Memory B cell (primary cell): Measurements from ENCODE around the gene RSPH9.

Source experiments
- ATAC-seq: fragments of 150-1000 bp; cut with Tn5 transposase; 2 replicates; pipeline ENCODE4 v1.10.0; 2021; ENCODE audit warnings: low read depth, mild to moderate bottlenecking, moderate library complexity
- DNase-seq, 2 donors: peaks; one replicate each; pipeline ENCODE4 v3.0.0; 2022; ENCODE audit warnings: low spot score in 2 of 2
- H3K27ac Mint-ChIP-seq: one replicate; pipeline ENCODE4 v1.8.0; 2022; ENCODE audit warnings: mild to moderate bottlenecking, moderate library complexity, mixed read lengths
- H3K27me3 Mint-ChIP-seq: one replicate; pipeline ENCODE4 v1.8.0; 2022; ENCODE audit warnings: mixed read lengths
- H3K36me3 Mint-ChIP-seq: one replicate; pipeline ENCODE4 v1.8.0; 2022; ENCODE audit warnings: mild to moderate bottlenecking, mixed read lengths
- H3K4me1 Mint-ChIP-seq: one replicate; pipeline ENCODE4 v1.8.0; 2022; ENCODE audit warnings: mixed read lengths
- H3K4me3 Mint-ChIP-seq: one replicate; pipeline ENCODE4 v1.8.0; 2022; ENCODE audit warnings: mild to moderate bottlenecking, moderate library complexity, mixed read lengths
- H3K9me3 Mint-ChIP-seq: one replicate; pipeline ENCODE4 v1.8.0; 2022; ENCODE audit warnings: mixed read lengths

Gene RSPH9

GRCh38 chr6:43679057-43679456 lies 34.2 kb downstream of the RSPH9 start:
- no peak overlapping the region for H3K27ac Mint-ChIP-seq
- no peaks in the 10 kb centered on the region for H3K9me3 Mint-ChIP-seq
- H3K36me3 Mint-ChIP-seq, result peaks cover 20% of the 10 kb centered on the region
- peaks cover 16% of the 10 kb centered on the region for H3K4me1 Mint-ChIP-seq
- H3K4me3 Mint-ChIP-seq, result no peak overlapping the region
- H3K27me3 Mint-ChIP-seq, result no peaks in the 10 kb centered on the region
- ATAC-seq (no peak), DNase-seq (no peak)

DNA sequence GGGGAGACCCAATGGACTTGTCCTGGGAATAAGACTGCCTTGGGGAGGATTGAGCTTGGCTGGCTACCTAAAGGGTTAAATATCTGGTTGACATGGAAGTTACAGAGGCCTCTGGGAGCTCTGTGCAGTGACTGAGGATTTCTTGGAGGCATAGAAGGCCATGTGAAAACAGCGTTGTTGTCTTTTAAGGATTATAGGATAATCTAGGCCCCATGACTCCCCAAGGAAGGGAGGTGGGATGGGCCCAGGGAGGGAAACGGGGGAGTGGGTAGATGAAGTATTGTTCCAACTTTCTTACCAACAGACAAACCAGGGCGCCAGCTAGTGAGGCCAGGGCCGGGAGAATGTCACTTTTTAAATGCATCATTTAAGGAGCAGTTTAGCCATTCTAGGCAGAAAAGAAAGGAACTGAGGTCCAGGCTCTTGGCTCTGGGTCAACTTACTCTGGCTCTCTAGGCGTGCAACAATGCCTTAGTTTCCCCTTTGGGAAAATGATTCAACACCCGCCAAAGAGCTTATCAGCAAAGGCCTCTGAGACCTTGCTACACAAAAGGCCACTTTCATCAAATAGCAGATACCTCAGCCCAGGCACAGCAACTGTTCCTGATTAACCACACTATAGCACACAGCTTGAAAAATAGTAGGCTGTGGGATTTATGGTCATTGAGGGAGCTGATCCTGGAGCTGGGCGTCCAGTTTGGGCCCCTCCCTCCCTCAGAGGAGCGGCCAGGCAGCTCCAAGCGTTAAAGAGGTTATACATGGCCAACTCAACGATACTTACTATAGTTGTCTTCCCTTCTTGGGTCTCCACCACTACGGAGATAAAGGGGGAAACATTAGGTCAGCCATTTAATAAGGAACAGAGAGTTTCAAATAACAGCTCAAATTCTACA lies 35.7 kb downstream of the RSPH9 start:
- Mint-ChIP-seq H3K4me1 (peaks cover 27% of the 10 kb centered on the region), H3K27me3 (no peaks in the 10 kb centered on the region), H3K9me3 (no peaks in the 10 kb centered on the region), H3K36me3 (peaks cover 17% of the 10 kb centered on the region), H3K27ac (no peak overlapping the region), H3K4me3 (no peak overlapping the region)
- ATAC-seq, result no peak
- no peak for DNase-seq

GRCh38 chr6:43681303-43681702 lies 36.5 kb downstream of the RSPH9 start:
- Mint-ChIP-seq H3K36me3 (peaks cover 17% of the 10 kb centered on the region), H3K9me3 (no peaks in the 10 kb centered on the region), H3K27ac (no peak overlapping the region), H3K4me3 (no peak overlapping the region), H3K4me1 (peaks cover 28% of the 10 kb centered on the region), H3K27me3 (no peaks in the 10 kb centered on the region)
- DNase-seq (no peak), ATAC-seq (no peak)

DNA sequence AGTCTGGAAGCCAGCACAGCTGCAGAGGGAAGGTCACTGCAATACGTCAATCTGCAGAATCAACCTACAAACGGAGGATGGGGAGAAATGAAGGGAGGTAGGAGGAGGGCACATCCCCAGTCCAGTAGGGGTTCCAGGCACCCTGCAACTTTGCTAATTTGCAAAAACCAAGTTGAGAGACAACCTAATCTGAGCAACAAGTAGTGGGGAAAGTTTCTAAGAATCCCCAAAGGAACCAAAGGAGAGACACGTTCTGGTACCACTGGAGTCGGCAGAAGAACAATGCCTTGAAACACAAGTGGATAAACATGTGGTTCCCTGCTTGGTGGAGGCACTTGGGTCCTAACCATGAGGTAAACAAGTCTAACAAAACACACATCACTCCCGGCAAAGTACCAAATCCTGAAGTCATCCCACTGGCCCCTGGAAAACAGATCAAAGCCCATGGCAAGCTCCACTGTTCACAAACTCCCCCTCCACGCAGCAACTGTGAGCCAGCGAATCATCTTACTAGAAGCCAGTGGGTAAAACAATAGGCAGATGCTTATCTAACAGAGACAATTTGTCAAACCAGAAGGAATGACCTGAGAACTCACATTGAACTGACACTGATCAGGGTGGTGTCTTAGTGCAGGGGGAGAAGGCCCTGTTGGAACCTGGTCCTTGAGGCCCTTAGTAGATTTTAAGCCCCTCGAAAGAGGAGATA lies 38.0 kb downstream of the RSPH9 start:
- DNase-seq, result no peak
- no peak for ATAC-seq
- H3K27ac Mint-ChIP-seq, result peak overlapping the region; percentile 70
- H3K36me3 Mint-ChIP-seq, result peaks cover 15% of the 10 kb centered on the region
- H3K9me3 Mint-ChIP-seq, result no peaks in the 10 kb centered on the region
- peaks cover 34% of the 10 kb centered on the region for H3K4me1 Mint-ChIP-seq
- no peak overlapping the region for H3K4me3 Mint-ChIP-seq
- no peaks in the 10 kb centered on the region for H3K27me3 Mint-ChIP-seq

DNA sequence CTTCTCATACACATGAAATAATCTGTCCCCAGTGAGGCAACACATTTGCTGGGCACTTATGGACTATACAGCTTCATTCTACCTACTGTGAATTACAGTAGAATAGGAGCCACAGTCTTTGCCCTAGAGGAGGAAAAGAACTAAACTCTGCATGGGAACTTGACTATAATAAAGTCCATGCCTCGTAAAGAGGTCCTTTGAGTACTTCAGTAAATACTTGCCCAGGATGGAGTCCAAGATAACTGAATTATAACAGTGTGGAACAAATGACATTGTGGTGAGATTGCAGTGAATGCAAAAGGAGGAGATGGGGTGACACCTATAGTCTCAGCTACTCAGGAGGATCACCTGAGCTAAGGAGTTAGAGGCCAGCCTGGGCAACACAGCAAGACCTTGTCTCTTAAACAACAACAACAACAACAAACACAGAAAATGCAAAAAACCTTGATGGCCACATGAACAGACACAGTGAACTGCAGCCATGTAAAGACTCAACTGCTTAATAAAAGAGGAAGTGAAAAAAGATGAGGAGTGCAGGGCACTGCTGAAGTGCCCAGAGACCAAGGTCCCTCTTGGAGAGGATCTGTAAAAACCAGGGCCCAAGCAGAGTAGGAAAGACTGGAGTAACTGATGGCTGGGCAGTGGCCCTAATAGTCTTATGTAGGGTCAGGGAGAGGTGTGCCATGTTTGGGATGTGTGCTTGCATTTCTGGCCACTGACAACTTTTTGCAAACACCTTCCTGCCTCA lies 39.0 kb downstream of the RSPH9 start:
- Mint-ChIP-seq H3K27me3 (no peaks in the 10 kb centered on the region), H3K4me1 (peaks cover 39% of the 10 kb centered on the region), H3K4me3 (peak overlapping the region; percentile 39), H3K36me3 (peaks cover 9% of the 10 kb centered on the region), H3K27ac (peak overlapping the region; percentile 58), H3K9me3 (no peaks in the 10 kb centered on the region)
- ATAC-seq, result peak; percentile 68
- no peak for DNase-seq

GRCh38 chr6:43687079-43687436 lies 42.2 kb downstream of the RSPH9 start:
- peak overlapping the region; percentile 90 for H3K4me3 Mint-ChIP-seq
- H3K4me1 Mint-ChIP-seq, result peaks cover 39% of the 10 kb centered on the region
- ATAC-seq (no peak), DNase-seq (no peak)
- peak overlapping the region; percentile 90 for H3K27ac Mint-ChIP-seq
- no peaks in the 10 kb centered on the region for H3K9me3 Mint-ChIP-seq
- no peaks in the 10 kb centered on the region for H3K27me3 Mint-ChIP-seq
- H3K36me3 Mint-ChIP-seq, result no peaks in the 10 kb centered on the region

DNA sequence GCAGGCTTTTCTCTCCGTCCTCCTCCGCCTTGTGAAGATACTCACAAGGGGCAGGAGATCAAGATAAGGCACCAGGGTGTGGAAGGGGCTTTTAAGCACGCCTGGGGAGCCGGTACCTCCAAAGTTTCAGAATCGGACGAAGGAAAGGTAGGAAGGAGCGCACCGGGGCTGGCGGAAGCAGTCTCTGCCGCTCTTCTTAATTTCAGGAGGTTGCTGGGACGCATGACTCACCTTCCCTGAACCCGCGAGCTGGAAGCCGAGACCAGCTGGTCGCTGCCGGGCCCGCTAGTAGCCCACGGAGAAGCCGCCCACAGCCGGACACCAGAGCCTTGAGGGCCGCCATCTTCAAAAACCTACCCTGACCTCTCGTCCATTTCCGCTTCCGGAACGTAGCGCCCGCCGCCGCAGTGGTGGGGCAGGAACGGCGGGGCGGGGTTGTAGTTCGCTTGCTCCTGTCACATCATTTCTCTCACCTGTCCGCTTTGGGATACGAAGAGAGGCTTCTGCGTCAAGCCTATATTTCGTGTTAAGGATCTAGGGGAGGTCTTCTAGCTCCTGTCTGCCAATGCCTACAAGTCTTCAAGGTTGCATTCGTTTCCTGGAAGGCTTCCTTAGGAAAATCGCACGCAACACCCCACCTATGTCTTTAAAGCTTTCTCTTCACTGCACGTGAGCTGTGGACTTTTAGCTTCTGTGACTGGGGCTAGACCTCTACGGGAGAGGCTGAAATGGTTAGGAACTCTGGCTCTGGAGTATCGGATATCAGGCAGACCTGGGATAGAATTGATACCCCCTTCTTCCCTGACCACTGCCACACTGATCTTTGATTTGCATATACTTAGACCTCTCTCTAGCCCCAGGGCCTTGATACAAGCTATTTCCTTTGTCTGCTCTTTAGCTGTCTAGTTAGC lies 42.9 kb downstream of the RSPH9 start, which contains the start of gene MRPS18A:
Gene MRPS18A, minus strand, starts transcription at position 355 of the 911 bp plus-strand sequence. Its CDS starts 12 bp downstream, at position 343.
- H3K4me1 Mint-ChIP-seq, result peaks cover 34% of the 10 kb centered on the region
- DNase-seq (peak; percentile 61 to 62), ATAC-seq (peak; percentile 92)
- peak within 1 kb of the TSS; percentile 90 for H3K27ac Mint-ChIP-seq
- no peaks in the 10 kb centered on the region for H3K9me3 Mint-ChIP-seq
- peak within 1 kb of the TSS; percentile 90 for H3K4me3 Mint-ChIP-seq
- no peaks in the 10 kb centered on the region for H3K36me3 Mint-ChIP-seq
- H3K27me3 Mint-ChIP-seq, result no peaks in the 10 kb centered on the region

- ATAC-seq (no peak), DNase-seq (no peak)
- no peaks in the 10 kb centered on the region for H3K9me3 Mint-ChIP-seq
- peaks cover under 1% of the 10 kb centered on the region for H3K27me3 Mint-ChIP-seq
- H3K4me1 Mint-ChIP-seq, result peaks cover 19% of the 10 kb centered on the region
- H3K36me3 Mint-ChIP-seq, result no peaks in the 10 kb centered on the region
- no peak overlapping the region for H3K4me3 Mint-ChIP-seq
- no peak overlapping the region for H3K27ac Mint-ChIP-seq
These were observed 44.6 kb downstream of the RSPH9 start for GRCh38 chr6:43689421-43689820.

- Mint-ChIP-seq H3K4me1 (peaks cover 2% of the 10 kb centered on the region), H3K27me3 (peaks cover 1% of the 10 kb centered on the region)
- ATAC-seq, result no peak
These were observed 50.6 kb downstream of the RSPH9 start for GRCh38 chr6:43695215-43695966.

GRCh38 chr6:43695967-43696291 lies 51.1 kb downstream of the RSPH9 start:
- H3K27ac Mint-ChIP-seq, result no peak overlapping the region
- no peaks in the 10 kb centered on the region for H3K9me3 Mint-ChIP-seq
- DNase-seq, result no peak
- H3K27me3 Mint-ChIP-seq, result peaks cover 1% of the 10 kb centered on the region
- H3K36me3 Mint-ChIP-seq, result no peaks in the 10 kb centered on the region
- peaks cover 2% of the 10 kb centered on the region for H3K4me1 Mint-ChIP-seq
- ATAC-seq, result no peak
- H3K4me3 Mint-ChIP-seq, result no peak overlapping the region

More at GRCh38 chr6:43695215-43695966, 50.6 kb downstream of the RSPH9 start:
- Mint-ChIP-seq H3K27ac (no peak overlapping the region), H3K4me3 (no peak overlapping the region), H3K36me3 (no peaks in the 10 kb centered on the region), H3K9me3 (no peaks in the 10 kb centered on the region)
- DNase-seq, result no peak

GRCh38 chr6:43697421-43697820 lies 52.6 kb downstream of the RSPH9 start:
- Mint-ChIP-seq H3K27me3 (peaks cover 3% of the 10 kb centered on the region), H3K27ac (no peak overlapping the region), H3K9me3 (no peaks in the 10 kb centered on the region), H3K4me3 (no peak overlapping the region), H3K36me3 (no peaks in the 10 kb centered on the region), H3K4me1 (peaks cover 2% of the 10 kb centered on the region)
- DNase-seq (no peak), ATAC-seq (no peak)

DNA sequence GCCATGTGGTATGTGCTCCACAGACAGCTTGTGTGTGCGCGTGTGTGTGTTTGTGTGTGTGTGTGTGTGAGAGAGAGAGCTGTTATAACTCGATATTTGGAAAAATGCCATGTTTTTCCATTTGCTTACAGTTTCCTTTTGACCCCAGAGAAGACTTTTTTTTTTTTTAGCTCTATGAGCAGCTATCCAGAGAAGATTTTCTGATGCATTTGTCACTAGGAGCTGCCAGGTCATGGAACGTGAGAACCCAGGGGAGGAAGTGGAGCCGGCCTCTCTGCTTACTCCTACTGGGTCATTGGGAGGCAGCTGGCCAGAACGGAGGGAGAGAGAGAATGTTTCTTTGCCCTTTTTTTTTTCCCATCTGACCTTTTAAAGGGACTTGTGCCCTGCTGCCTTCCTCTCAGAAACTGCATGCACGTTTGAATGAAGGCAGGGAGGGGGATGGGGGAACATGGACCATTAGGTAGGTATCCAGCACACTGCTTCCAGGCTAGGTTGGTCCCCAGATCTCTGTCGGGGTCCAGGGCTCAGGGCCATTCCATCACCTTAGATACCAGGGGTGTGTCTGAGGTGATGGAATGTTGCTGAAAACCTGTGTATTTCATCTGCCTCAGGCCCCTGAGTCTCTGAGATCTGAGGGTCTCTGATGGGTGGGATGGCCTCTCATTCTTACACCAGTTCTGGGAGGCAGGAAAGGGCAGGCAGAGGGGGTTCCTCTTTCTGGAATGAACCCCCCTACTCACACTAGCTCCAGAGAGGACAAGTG lies 53.9 kb downstream of the RSPH9 start:
- no peaks in the 10 kb centered on the region for H3K36me3 Mint-ChIP-seq
- no peak overlapping the region for H3K4me3 Mint-ChIP-seq
- no peak for ATAC-seq
- H3K27ac Mint-ChIP-seq, result no peak overlapping the region
- H3K9me3 Mint-ChIP-seq, result no peaks in the 10 kb centered on the region
- peaks cover 5% of the 10 kb centered on the region for H3K4me1 Mint-ChIP-seq
- H3K27me3 Mint-ChIP-seq, result peaks cover 3% of the 10 kb centered on the region
- DNase-seq, result no peak
